Natural killer cell (primary cell): Measurements from ENCODE around the gene SAMD4A. TPM values are rescaled to one million over a fixed set of nuclear protein-coding genes. Genes with fewer than 3 reads are reported as not detected.

Experiments used
- ATAC-seq, 3 donors: fragments of 150-1000 bp in 2 of 3; fragments of 200-7000 bp in 1 of 3; cut with Tn5 transposase; 1 replicate in 1 of 3; 2 replicates in 2 of 3; pipeline ENCODE4 v1.10.0; 2021; ENCODE audit warnings: mild to moderate bottlenecking in 2 of 3, moderate library complexity in 2 of 3
- DNase-seq, 2 donors: peaks; one replicate each; pipeline versions ENCODE4 v3.0.0 to v3.0.0-alpha.2; 2013 to 2021; ENCODE audit warnings: mixed read lengths in 1 of 2
- H3K27ac ChIP-seq: one replicate; pipeline ENCODE4 v1.5.1; 2013; ENCODE audit warnings: mild to moderate bottlenecking, low read length
- H3K27me3 ChIP-seq: one replicate; pipeline ENCODE4 v1.6.1; 2013; ENCODE audit warnings: low read length; ENCODE audit not compliant: control insufficient read depth, insufficient read depth
- H3K36me3 ChIP-seq: one replicate; pipeline ENCODE4 v1.6.1; 2013; ENCODE audit warnings: low read length; ENCODE audit not compliant: control insufficient read depth, insufficient read depth
- H3K4me1 ChIP-seq: one replicate; pipeline ENCODE4 v1.6.1; 2013; ENCODE audit warnings: low read length; ENCODE audit not compliant: control insufficient read depth, insufficient read depth
- H3K4me3 ChIP-seq: one replicate; pipeline ENCODE4 v1.5.1; 2013; ENCODE audit warnings: low read length
- H3K9me3 ChIP-seq: one replicate; pipeline ENCODE4 v1.6.1; 2013; ENCODE audit warnings: low read length; ENCODE audit not compliant: control insufficient read depth, insufficient read depth
- H3K27ac Mint-ChIP-seq, 2 donors: one replicate each; pipeline ENCODE4 v1.8.0; 2022; ENCODE audit warnings: mild to moderate bottlenecking in 2 of 2, mixed read lengths in 2 of 2, moderate library complexity in 1 of 2
- H3K27me3 Mint-ChIP-seq, 2 donors: one replicate each; pipeline ENCODE4 v1.8.0; 2022; ENCODE audit warnings: low read depth in 2 of 2, mixed read lengths in 2 of 2
- H3K36me3 Mint-ChIP-seq: one replicate; pipeline ENCODE4 v1.8.0; 2022; ENCODE audit warnings: mixed read lengths
- H3K4me1 Mint-ChIP-seq, 2 donors: one replicate each; pipeline ENCODE4 v1.8.0; 2022; ENCODE audit warnings: mixed read lengths in 2 of 2
- H3K4me3 Mint-ChIP-seq: one replicate; pipeline ENCODE4 v1.8.0; 2022; ENCODE audit warnings: mild to moderate bottlenecking, moderate library complexity, mixed read lengths
- H3K9me3 Mint-ChIP-seq, 2 donors: one replicate each; pipeline ENCODE4 v1.8.0; 2022; ENCODE audit warnings: mixed read lengths in 2 of 2
- WGBS: methylation state at CpG from one replicate; pipeline ENCODE4 v1.1.7; 2013; ENCODE audit warnings: missing lambda C conversion rate; ENCODE audit not compliant: insufficient coverage; 5-methylcytosine and 5-hydroxymethylcytosine counted together
- intact Hi-C: fragments of 100-400 bp; cut with micrococcal nuclease; formaldehyde crosslinking; loops from one replicate; pipeline ENCODE4 v1.14.2; 2022
- total RNA-seq, 4 donors: library from RNA; stranded (reverse); fragments of 120-200 nt in 1 of 4; gene quantifications; one replicate each; pipeline versions ENCODE4 v1.2.3 to v1.2.4, GENCODE V29; 2013 to 2022
- TF ChIP-seq, protein P1 (sequence below): fragments of 200-600 bp; IDR thresholded peaks from one replicate; pipeline ENCODE4 v1.8.0; 2022; ENCODE audit warnings: antibody characterized with exemption

Gene SAMD4A
- total RNA-seq, 3 donors from 2014 or later (not counting 1 experiment from before 2014, with no cell fraction given): 0.70 to 1.6 (median 1.4) TPM

DNA sequence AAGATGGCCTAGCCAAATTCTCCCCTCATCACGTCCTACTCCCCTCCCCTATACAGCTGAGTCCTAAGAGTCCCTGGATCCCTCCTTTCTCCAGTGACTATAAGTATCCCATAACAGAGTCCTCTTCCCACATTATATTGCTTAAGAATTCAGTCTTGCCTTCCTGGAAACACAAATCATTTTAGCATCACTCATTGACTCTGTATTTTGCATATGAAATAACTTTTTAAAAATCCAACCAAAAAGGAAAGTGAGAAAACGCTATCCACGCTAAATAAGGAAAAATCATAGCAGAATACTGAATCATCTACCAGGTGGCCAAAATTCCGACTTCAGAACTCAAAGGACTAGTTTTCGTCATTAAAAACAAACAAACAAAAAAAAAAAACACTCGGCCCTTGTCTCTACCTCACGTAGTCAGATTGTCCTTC, 205.5 kb downstream of the SAMD4A start:
- WGBS: 92% methylated on average over 7 of the region's 7 CpGs
- intact Hi-C loops: no loop called here
- Mint-ChIP-seq H3K4me1 (peaks cover 28 to 39% of the 10 kb centered on the region in 2 donors), H3K4me3 (no peak overlapping the region), H3K36me3 (no peaks in the 10 kb centered on the region), H3K27me3 (peaks cover 42 to 62% of the 10 kb centered on the region in 2 donors), H3K9me3 (no peaks in the 10 kb centered on the region), H3K27ac (no peak overlapping the region)
- DNase-seq (no peak), ATAC-seq (no peak)
- peaks cover 17% of the 10 kb centered on the region for H3K27me3 ChIP-seq
- TF ChIP-seq, protein P1, sequence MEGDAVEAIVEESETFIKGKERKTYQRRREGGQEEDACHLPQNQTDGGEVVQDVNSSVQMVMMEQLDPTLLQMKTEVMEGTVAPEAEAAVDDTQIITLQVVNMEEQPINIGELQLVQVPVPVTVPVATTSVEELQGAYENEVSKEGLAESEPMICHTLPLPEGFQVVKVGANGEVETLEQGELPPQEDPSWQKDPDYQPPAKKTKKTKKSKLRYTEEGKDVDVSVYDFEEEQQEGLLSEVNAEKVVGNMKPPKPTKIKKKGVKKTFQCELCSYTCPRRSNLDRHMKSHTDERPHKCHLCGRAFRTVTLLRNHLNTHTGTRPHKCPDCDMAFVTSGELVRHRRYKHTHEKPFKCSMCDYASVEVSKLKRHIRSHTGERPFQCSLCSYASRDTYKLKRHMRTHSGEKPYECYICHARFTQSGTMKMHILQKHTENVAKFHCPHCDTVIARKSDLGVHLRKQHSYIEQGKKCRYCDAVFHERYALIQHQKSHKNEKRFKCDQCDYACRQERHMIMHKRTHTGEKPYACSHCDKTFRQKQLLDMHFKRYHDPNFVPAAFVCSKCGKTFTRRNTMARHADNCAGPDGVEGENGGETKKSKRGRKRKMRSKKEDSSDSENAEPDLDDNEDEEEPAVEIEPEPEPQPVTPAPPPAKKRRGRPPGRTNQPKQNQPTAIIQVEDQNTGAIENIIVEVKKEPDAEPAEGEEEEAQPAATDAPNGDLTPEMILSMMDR: no peak
- no peaks in the 10 kb centered on the region for H3K9me3 ChIP-seq
- H3K4me1 ChIP-seq: peaks cover 36% of the 10 kb centered on the region
- H3K27ac ChIP-seq: no peak overlapping the region
- H3K4me3 ChIP-seq: no peak overlapping the region
- no peaks in the 10 kb centered on the region for H3K36me3 ChIP-seq

DNA sequence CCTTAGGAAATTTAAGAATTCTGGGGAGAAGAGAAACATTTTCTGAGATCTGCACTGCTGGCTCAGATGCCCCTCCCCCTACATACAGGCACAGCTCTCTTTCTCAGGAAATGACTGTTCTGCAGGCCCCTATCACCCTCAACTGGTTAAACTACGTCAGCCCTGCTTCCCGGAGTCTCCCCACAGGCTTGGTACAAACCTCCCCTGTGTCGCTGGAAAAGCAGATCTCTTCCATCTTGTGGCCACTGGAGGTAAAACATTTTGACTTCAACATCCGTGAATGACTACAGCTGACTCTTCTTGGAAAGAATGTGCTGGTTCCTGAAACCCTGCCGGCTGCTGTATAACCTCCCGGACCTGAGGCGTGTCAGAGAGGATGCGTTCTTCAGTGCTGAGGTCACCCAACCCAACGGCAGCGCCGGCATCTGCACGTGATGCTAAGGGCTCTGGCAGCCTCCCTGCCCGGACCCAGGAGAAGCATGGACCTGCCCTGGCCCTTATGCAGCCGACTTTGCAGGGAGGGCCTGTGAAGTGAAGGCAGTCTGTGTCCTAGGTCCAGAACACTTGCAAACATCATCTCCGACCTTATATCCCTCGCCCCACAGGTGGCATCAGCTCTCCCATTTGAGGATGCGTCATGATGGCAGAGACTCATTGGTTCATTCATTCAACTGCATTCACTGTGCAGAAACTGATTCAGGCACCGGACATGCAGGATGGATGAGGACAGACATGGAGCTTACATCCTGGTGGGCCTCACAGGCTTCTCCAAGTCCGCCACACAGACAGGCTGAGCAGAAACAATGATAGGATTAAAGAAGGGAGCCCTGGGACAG, 206.5 kb downstream of the SAMD4A start:
- no peak overlapping the region for H3K27ac ChIP-seq
- H3K4me1 Mint-ChIP-seq: peaks cover 33 to 39% of the 10 kb centered on the region in 2 donors
- H3K4me1 ChIP-seq: peaks cover 37% of the 10 kb centered on the region
- peak in 1 of 2 donors; percentile 81 for DNase-seq
- peak overlapping the region; percentile 4 for H3K4me3 Mint-ChIP-seq
- no peaks in the 10 kb centered on the region for H3K36me3 ChIP-seq
- intact Hi-C loops: loop anchor here (1.0 kb wide), 1 partner anchor 209 kb away; no protein-coding TSS in a partner anchor
- TF ChIP-seq, protein P1: no peak
- H3K9me3 ChIP-seq: no peaks in the 10 kb centered on the region
- WGBS: 21% methylated on average over 19 of the region's 19 CpGs
- H3K27me3 ChIP-seq: peaks cover 17% of the 10 kb centered on the region
- H3K27ac Mint-ChIP-seq: peak overlapping the region in 1 of 2 donors; percentile 38
- H3K36me3 Mint-ChIP-seq: no peaks in the 10 kb centered on the region
- peaks cover 48 to 61% of the 10 kb centered on the region in 2 donors for H3K27me3 Mint-ChIP-seq
- no peaks in the 10 kb centered on the region for H3K9me3 Mint-ChIP-seq
- H3K4me3 ChIP-seq: no peak overlapping the region
- peak; percentile 48 to 52 (median 50) for ATAC-seq

DNA sequence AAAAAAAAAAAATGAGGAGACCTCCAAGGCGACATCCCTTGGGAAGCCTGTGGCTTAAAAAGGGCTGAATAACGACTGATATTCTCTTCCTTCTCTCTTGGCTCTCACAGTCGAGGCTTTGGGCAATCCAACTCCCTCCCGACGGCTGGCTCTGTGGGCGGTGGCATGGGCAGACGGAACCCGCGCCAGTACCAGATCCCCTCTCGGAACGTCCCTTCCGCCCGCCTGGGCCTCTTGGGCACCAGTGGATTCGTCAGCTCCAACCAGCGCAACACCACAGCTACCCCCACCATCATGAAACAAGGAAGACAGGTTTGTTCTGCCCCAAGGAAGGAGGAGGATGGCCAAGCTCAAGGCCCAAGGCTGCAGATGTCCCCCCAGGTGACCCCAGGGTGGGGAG, 207.9 kb downstream of the SAMD4A start:
- intact Hi-C loops: loop anchor here (1.0 kb wide), 1 partner anchor 211 kb away; no protein-coding TSS in a partner anchor
- 97% methylated on average over 15 of the region's 15 CpGs for WGBS

More for the DNA sequence above, 207.9 kb downstream of the SAMD4A start:
- Histone ChIP-seq H3K27ac (no peak overlapping the region), H3K4me1 (peaks cover 37% of the 10 kb centered on the region), H3K9me3 (no peaks in the 10 kb centered on the region), H3K4me3 (no peak overlapping the region), H3K36me3 (no peaks in the 10 kb centered on the region), H3K27me3 (peaks cover 13% of the 10 kb centered on the region)
- Mint-ChIP-seq H3K36me3 (no peaks in the 10 kb centered on the region), H3K27me3 (peaks cover 52 to 58% of the 10 kb centered on the region in 2 donors), H3K27ac (no peak overlapping the region), H3K4me3 (peak overlapping the region; percentile 25), H3K9me3 (no peaks in the 10 kb centered on the region), H3K4me1 (peaks cover 33 to 39% of the 10 kb centered on the region in 2 donors)
- DNase-seq (no peak), ATAC-seq (no peak)
- TF ChIP-seq, protein P1: no peak
